T-helper 1 cell treated with Interleukin-12 subunit alpha and Interleukin-12 subunit beta and Interleukin-4 antibody, amounts not matched to agents 30 ng/mL and 1 ng/mL, for 36 hours (primary cell): ENCODE data around the gene CTBP1. TPM values are rescaled to one million over a fixed set of nuclear protein-coding genes. Genes with fewer than 3 reads are reported as not detected.

Experiments
- intact Hi-C: fragments of 100-400 bp; cut with micrococcal nuclease; formaldehyde crosslinking; loops from one replicate; pipeline ENCODE4 v1.15.1; 2024
- total RNA-seq: library from RNA; stranded (reverse); gene quantifications from 2 replicates; pipeline ENCODE4 v1.2.3, GENCODE V29; 2022

CTBP1 gene
- total RNA-seq, 1 donor from 2014 or later: 216 TPM

DNA sequence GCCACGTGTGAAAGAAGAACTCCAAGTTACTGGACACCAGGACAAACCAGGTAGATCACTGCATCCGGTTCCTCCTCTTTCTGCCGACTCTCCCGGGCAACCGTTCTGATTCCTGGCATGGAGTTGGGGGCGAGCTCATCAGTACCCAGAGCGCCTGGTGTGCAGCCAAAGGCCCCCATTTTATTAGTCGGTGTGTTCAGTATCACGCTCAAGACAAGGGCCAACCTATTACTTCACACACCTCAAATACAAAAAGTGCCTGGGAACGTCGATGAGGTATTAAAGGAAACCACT, 2.8 kb upstream of the CTBP1 start:
- intact Hi-C loops: no loop called here

DNA sequence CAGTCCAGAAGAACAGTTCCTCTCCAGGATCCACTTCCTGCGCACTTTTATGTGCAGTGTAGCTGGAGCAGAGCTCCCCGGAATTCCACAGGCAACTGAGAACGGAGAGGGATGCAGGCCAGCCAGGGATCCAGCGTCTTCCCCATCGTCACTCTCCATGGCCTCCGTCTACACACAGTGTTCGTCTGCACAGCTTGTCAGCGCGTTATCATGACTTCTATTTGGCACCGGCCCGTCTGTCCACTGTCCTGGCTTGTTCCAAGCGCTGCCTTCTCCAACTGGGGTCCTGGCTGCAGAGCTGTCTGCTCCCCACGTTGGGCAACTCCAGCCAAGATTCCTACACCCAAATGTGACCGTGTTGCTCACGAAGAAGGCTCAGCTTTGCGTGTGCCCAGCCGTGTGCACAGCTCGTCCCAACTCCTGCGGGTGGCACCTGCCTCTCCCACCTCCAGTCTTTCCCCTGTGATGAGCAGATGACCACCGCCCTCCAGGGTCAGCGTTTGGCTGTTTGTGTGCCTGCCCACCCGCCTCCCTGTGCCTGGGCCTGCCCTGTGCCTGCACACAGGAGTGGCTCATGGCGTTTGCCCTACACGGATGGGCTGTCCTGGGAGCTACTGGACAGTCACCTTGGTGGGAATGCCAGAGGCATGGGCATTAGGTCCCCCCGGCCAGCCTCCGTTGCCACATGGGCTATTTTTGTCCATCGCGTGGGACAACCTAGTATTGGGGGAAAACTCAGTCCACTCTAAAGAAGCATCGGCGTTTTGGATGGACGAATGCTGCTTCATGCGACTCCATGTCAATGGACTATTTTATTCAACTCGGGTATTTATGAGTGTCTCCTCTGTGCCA, 2.2 kb upstream of the CTBP1 start:
- intact Hi-C loops: no loop called here

DNA sequence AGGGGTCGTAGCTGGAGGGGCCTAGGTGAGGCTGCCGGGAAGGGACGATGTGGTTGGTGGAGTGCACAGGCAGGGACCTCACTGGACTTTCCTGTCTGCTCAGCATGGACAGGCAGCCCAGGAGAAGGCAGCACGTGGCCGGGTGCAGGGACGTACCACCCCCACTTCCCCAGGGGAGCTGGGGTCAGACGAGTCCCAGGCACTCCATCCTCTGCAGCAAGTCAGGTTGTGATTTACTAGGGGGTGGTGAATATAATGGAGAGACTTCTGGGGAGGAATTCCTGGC, 1.5 kb upstream of the CTBP1 start:
- intact Hi-C loops: no loop called here

GRCh38 chr4:1249731-1250526, 999 bp upstream of the CTBP1 start:
- intact Hi-C loops: loop anchor here (1.0 to 5.0 kb wide), 8 partner anchors 17 to 468 kb away; partner anchors contain the start of genes MAEA and SLBP

GRCh38 chr4:1249148-1249730, 309 bp upstream of the CTBP1 start:
- intact Hi-C loops: loop anchor here (1.0 to 5.0 kb wide), 8 partner anchors 18 to 467 kb away; partner anchors contain the start of genes MAEA and SLBP

DNA sequence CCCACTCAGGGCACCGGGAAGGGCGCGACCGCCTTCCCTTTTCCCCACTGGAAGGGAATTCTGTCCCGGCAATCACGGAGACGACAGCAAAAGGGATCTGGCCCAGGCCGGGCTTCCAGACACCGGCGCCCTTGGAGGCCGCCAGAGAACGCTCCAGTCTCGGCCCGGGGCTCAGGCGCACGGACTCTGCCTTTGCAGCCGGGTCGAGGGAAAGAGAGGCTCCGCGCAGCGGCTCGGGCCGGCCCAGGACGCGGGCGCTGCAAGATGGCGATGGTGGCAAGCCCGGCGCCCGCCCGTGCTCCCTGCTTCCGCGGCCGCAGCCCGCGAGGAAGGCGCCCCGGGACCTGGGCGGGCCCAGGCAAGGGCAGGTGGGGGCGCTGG, 1.1 kb downstream of the CTBP1 start:
- intact Hi-C loops: loop anchor here (1.0 to 5.0 kb wide), 6 partner anchors 46 to 466 kb away; partner anchors contain the start of genes GAK, SLBP and TMEM175

- intact Hi-C loops: loop anchor here (1.0 to 5.0 kb wide), 4 partner anchors 45 to 465 kb away; partner anchors contain the start of gene SLBP
Observed at GRCh38 chr4:1246901-1247863, 1.7 kb downstream of the CTBP1 start.

GRCh38 chr4:1246111-1246881, 2.6 kb downstream of the CTBP1 start:
- intact Hi-C loops: loop anchor here (5.0 kb wide), 3 partner anchors 239 to 466 kb away; partner anchors contain the start of gene SLBP

DNA sequence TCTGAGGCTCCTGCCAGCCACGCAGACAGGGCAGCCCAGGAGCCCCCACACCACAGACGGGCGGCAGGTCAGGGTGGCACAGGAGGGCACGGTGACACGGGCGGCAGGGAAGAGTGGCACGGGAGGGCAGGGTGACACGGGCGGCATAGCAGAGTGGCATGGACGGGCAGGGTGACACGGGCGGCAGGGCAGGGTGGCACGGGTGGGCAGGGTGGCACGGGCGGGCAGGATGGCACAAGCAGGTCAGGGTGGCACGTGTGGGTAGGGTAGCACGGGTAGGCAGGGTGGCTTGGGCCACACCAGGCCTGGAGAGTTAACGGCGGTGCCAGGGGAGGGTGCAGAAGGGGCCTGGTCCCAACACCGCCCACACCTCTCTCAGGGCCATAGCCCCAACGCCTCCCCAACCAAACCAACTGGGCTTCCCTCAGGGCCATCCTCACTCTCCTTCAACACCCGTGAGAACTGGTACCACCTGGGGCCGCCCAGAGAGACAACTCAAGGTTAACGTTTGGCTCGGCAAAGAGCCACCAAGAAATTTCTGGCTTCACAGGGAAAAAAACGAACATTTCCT, 3.4 kb downstream of the CTBP1 start:
- intact Hi-C loops: loop anchor here (5.0 kb wide), 3 partner anchors 238 to 467 kb away; partner anchors contain the start of gene SLBP

DNA sequence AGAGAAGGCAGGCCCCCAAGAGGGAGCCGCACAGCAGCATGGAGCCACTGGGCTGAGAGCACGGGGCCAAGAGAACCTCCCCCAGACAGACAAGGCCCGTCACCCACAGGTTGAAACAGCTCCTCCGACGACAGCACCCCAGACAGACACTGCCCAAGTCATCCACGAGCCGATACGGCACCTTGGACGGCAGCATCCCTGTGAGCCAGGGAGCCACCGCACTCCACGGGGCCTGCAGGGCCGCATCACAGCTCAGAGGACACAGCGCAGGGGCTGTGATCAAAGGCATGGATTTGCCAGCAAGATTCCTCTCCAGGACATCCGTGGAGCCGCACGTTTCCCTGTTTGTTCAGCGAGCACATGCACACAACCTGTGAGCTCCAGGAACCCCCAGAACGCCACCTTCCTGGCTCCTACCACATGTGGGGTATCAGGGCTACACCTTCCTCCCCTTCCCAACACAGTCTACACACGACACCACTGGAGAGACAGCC, 3.9 kb downstream of the CTBP1 start:
- intact Hi-C loops: loop anchor here (5.0 kb wide), 3 partner anchors 238 to 467 kb away; partner anchors contain the start of gene SLBP

- intact Hi-C loops: no loop called here
Observed at GRCh38 chr4:1244081-1244977, 4.6 kb downstream of the CTBP1 start.

DNA sequence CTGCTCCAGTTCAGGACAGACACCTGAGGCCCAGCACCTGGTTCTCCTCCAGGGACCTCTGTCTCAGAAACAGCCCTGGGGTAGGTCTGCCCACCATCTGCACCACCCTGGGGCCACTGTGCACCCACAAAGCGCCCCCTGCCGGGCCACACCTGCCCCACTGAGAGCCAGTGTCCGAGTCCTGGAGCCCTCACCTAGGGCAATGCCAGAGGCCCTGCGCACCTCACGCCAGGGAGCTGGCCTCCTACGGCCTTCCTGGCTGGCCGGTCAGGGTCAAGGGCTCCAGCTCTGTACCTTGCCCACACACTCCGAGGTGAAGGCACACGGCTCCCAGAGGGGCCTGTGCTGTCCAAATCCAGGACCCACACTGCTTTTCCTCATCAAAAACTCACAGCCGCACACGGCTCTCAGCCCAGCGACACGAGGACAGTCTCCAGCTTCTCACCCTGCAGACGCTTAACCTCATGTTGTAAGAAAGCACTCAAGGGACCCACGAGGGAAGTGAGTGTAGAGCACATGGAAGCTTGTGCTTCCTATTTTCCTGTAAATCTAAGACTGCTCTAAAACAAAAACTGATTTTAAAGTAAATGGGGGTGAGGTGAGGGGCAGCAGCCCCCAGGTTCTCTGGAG, 5.4 kb downstream of the CTBP1 start:
- intact Hi-C loops: no loop called here

DNA sequence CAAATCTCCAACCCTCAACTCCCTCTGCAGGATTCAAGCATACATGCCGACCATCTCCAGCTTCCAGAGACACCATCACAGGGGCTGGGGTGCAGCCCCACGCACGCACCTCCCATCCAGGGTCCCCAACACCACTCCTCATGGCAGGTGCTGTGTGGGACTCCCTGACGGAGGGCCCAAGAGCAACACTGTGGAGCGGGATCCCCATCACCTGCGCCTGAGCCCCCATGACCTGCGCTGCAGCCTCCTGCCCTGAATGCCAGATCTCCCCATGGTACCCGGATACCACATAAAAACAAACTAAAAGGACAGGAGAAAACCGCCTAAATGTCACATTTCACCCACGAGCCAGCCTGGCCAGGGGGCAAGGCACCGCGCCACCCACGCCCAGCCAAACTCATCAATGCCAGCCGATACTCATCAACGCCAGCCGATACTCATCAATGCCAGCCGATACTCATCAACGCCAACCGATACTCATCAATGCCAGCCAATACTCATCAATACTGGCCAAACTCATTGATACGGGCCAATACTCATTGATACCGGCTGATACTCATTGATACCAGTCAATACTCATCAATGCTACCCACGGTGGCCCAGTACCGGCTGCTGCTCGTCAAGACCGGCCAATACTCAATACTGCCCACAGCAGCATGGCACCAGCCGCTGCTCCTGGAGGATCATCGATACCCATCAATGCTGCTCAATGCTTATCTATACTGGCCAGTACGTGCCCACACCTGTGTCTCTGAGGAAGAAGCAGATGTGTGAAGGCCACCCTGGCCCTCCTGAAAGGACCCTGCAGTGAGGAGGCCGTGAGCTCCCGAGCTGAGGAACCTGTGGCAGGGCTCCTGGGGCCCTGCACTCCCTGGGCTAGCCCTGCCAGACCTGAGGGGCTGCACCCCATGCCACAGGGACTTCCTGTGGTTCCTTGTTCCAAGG, 6.2 kb downstream of the CTBP1 start:
- intact Hi-C loops: no loop called here

GRCh38 chr4:1241936-1242505, 6.9 kb downstream of the CTBP1 start:
- intact Hi-C loops: no loop called here

DNA sequence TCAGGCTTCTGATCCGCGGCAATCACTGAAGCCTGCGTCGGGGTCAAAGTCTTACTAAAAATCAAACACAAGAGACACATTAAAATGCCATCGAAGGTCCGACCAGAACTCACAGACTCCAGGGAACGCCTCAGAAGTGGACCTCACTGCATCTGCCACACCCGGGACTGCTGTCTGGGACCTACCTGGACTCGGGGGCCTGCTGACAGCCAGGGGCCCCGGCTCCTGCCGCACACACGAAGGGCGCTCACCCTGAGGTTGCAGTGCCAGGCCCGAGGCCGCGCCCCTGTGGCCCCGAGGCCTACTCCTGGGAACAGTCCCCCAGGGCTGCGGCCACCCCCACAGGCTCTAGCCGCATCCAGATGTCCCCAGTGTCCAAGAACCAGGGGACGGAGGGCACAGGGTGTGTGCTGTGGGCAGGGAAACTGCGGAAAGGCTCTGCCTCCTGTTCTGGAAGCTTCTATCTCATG, 7.4 kb downstream of the CTBP1 start:
- intact Hi-C loops: no loop called here

DNA sequence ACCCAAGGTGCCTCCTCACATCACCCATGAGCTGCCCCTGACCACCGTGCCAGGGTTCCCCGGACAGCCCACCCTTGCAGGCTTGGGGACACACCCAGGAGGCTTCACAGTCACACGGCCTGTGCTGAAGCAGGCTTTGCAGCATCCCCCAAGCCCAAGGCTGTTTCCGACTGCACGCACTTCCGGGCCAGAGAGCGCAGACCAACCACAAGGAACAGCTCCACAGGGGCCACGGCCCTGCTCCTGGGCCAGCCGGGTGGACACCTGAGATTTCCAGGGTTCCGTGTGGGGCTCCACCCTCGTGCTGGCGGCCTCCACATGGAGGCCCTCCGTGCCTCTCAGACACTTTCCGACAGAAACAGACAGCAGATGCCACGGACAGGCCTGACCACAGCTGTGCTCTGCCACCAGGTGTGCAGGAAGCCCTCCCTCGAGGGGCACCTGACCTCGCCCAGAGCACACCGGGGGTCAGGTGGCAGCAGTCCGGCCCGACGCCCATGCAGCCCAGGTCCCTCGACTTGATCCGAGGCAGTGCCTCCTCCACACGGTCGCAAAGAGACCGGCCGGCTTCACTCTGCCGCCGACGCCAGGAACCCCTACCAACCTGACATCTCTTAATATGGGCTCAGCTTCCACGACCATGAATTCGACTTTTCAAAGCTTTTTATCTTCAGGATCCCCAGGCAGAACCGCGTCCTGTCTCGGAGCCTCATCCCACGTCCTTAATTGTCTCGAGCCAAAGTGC, 8.0 kb downstream of the CTBP1 start:
- intact Hi-C loops: no loop called here
